ENCODE measurements around the gene TEKTIP1. TPM values are rescaled to one million over a fixed set of nuclear protein-coding genes. Genes with fewer than 3 reads are reported as not detected.

The TEKTIP1 gene
- total and polyA plus RNA-seq, 9 of the 15 experiments (the other 6 are each of a cell fraction or from before 2014, with no cell fraction given), result 0.66 TPM; not detected in 8

GRCh38 chr19:3520166-3521103 lies 18.5 kb upstream of the TEKTIP1 start (continued):
- TF ChIP-seq, protein P1, sequence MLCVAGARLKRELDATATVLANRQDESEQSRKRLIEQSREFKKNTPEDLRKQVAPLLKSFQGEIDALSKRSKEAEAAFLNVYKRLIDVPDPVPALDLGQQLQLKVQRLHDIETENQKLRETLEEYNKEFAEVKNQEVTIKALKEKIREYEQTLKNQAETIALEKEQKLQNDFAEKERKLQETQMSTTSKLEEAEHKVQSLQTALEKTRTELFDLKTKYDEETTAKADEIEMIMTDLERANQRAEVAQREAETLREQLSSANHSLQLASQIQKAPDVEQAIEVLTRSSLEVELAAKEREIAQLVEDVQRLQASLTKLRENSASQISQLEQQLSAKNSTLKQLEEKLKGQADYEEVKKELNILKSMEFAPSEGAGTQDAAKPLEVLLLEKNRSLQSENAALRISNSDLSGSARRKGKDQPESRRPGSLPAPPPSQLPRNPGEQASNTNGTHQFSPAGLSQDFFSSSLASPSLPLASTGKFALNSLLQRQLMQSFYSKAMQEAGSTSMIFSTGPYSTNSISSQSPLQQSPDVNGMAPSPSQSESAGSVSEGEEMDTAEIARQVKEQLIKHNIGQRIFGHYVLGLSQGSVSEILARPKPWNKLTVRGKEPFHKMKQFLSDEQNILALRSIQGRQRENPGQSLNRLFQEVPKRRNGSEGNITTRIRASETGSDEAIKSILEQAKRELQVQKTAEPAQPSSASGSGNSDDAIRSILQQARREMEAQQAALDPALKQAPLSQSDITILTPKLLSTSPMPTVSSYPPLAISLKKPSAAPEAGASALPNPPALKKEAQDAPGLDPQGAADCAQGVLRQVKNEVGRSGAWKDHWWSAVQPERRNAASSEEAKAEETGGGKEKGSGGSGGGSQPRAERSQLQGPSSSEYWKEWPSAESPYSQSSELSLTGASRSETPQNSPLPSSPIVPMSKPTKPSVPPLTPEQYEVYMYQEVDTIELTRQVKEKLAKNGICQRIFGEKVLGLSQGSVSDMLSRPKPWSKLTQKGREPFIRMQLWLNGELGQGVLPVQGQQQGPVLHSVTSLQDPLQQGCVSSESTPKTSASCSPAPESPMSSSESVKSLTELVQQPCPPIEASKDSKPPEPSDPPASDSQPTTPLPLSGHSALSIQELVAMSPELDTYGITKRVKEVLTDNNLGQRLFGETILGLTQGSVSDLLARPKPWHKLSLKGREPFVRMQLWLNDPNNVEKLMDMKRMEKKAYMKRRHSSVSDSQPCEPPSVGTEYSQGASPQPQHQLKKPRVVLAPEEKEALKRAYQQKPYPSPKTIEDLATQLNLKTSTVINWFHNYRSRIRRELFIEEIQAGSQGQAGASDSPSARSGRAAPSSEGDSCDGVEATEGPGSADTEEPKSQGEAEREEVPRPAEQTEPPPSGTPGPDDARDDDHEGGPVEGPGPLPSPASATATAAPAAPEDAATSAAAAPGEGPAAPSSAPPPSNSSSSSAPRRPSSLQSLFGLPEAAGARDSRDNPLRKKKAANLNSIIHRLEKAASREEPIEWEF (CRISPR knock-in tag; IDR thresholded peaks at IDR 0.05), result no peak
- TF ChIP-seq PTBP1 (IDR thresholded peaks at IDR 0.05; ENCODE audit: low read depth, low read length) (no peak), PCBP1 (IDR thresholded peaks at IDR 0.05; ENCODE audit: low read depth, low read length, poor library complexity, severe bottlenecking) (no peak), NUFIP1 (IDR thresholded peaks at IDR 0.05; ENCODE audit: partially characterized antibody) (no peak), ARID2 (IDR thresholded peaks at IDR 0.05) (no peak), ZNF766 (CRISPR knock-in tag; conservative IDR thresholded peaks at IDR 0.05) (0 out of 2 replicates have a peak, but pooled peaks have one; percentile 5), SMC3 (conservative IDR thresholded peaks at IDR 0.05; ENCODE audit: insufficient read depth, low read depth, low read length) (0 out of 2 replicates have a peak, but pooled peaks have one; percentile 7), ZBTB8A (IDR thresholded peaks at IDR 0.05; ENCODE audit: partially characterized antibody) (no peak), CBFB (CRISPR knock-in tag; IDR thresholded peaks at IDR 0.05) (peak; percentile 98), NCOA2 (IDR thresholded peaks at IDR 0.05; ENCODE audit: partially characterized antibody in 2 of 2) (no peak), HMG20B (CRISPR knock-in tag; IDR thresholded peaks at IDR 0.05) (no peak), MYNN (IDR thresholded peaks at IDR 0.05) (no peak; the same call in 1 of the 2 replicates), MYNN (CRISPR knock-in tag; IDR thresholded peaks at IDR 0.05) (no peak), ZNF184 (CRISPR knock-in tag; IDR thresholded peaks at IDR 0.05) (no peak), SP1 (CRISPR knock-in tag; IDR thresholded peaks at IDR 0.05) (peak; percentile 78)

Measured in K562 (cell line).